ENCODE measurements around the gene HDAC9.
"Not testable (repeated sequence)": the region's sequence is repeated elsewhere in the genome, so short reads cannot be mapped to it uniquely, and the experiment has no call there.

Gene HDAC9

DNA sequence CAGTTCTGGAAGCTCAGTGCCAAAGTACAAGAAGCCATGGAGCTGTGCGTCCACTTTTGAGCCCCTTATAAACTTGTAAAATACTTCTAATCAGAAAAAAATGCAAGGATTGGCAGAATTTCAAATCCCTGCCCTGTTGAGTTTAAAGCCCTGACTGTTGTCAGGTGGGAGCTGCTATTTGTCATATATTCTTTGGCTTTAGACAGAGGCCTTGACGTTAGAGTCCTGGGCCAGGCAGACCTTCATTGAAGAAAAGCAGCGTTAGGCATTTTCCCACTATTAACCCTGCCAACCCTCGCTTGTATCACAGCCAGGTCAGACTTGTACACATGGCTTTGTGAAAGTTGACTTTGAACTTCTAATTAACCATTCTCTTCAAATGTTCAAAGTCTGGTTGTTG is 466.5 kb downstream of the HDAC9 start:
- H3K4me3 ChIP-seq (ENCODE audit: low read depth, low read length): no peak overlapping the region
- no peak for DNase-seq (ENCODE audit: low read depth)

DNA sequence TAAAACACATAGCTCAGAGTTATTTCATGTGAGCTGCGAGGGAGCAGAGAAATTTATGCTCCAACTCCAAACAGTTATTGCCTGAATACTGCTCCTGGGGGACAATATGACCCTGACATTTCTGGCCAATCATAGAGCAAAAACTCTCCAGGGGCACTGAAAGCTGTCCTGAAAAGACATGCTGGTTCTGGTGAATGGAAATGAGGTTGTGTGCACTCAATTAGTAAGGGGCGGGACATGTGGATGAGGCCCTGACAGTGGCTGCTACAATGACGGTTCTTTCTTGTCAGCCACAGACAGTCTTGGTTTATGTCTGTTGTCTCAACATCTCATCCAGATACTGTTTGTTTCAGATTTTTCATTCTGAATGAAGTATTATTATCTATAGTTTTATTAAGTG is 470.1 kb downstream of the HDAC9 start:
- DNase-seq (ENCODE audit: low read depth): no peak
- H3K4me3 ChIP-seq (ENCODE audit: low read depth, low read length): no peak overlapping the region

DNA sequence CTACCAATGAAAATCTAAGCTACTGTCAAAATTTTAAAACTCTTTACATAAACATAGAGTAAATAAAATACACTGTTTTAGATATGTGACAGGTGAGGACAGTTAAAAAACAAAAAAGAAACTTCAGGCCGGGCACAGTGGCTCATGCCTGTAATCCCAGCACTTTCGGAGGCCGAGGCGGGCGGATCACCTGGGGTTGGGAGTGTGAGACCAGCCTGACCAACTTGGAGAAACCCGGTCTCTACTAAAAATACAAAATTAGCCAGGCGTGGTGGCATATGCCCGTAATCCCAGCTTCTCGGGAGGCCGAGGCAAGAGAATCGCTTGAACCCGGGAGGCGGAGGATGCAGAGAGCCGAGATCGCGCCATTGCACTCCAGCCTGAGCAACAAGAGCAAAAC is 472.2 kb downstream of the HDAC9 start:
- not testable (repeated sequence) for DNase-seq (ENCODE audit: low read depth); H3K4me3 ChIP-seq (ENCODE audit: low read depth, low read length)

DNA sequence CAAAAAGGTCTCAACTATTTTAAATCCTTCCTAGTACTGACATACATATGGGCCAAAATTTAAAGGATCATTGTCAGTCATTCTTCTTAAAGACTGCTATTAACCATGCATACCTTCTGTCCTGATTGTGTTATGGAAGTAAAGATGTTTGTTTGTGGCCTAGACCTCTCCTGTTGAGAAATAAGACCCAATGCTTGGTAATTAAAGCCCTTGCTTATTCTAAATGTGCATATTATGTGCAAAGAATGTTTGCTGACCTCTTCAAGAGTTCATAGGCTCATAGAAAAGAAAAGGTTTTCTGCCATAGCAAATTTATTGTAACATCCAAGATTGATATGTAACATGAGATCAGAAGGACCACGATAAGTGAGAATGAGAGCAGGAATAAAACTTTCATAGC is 476.3 kb downstream of the HDAC9 start:
- no peak overlapping the region for H3K4me3 ChIP-seq (ENCODE audit: low read depth, low read length)
- DNase-seq (ENCODE audit: low read depth): no peak

GRCh38 chr7:18974803-18975202 is 479.3 kb downstream of the HDAC9 start:
- no peak for DNase-seq (ENCODE audit: low read depth)
- no peak overlapping the region for H3K4me3 ChIP-seq (ENCODE audit: low read depth, low read length)

GRCh38 chr7:18975276-18975675 is 479.7 kb downstream of the HDAC9 start:
- no peak overlapping the region for H3K4me3 ChIP-seq (ENCODE audit: low read depth, low read length)
- DNase-seq (ENCODE audit: low read depth): no peak

DNA sequence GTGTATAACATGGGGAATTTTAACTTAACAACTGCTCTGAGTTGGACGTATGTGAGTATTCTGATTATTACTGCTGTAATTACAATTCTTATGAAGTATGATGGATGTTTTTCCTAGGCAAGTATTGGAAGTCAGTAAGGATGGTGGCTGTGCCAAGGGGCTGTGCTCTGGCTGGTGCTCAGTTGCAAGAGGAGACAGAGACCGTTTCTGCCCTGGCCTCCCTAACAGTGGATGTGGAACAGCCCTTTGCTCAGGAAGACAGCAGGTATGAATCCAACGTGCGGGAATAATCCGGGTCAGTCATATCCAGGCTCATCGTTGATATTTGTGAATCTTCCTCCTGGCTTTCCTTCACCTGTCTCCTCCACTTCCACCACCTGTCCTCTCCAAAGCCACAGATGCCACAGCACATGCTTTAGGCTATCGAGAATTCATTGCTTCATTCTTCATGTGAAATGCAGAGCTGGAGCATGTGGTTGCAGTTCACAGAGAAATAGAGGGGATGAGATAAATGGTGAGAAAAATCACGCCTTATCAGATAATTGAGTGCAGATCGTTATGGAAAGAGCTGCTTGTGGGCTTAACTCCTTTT is 480.2 kb downstream of the HDAC9 start:
- H3K4me3 ChIP-seq (ENCODE audit: low read depth, low read length): no peak overlapping the region
- no peak for DNase-seq (ENCODE audit: low read depth)

GRCh38 chr7:18976715-18977471 is 481.3 kb downstream of the HDAC9 start:
- DNase-seq (ENCODE audit: low read depth): no peak
- H3K4me3 ChIP-seq (ENCODE audit: low read depth, low read length): no peak overlapping the region

- DNase-seq (ENCODE audit: low read depth): peak; percentile 83
- peak overlapping the region; percentile 4 for H3K4me3 ChIP-seq (ENCODE audit: low read depth, low read length)
Measured at GRCh38 chr7:18978108-18978495, 482.6 kb downstream of the HDAC9 start.

DNA sequence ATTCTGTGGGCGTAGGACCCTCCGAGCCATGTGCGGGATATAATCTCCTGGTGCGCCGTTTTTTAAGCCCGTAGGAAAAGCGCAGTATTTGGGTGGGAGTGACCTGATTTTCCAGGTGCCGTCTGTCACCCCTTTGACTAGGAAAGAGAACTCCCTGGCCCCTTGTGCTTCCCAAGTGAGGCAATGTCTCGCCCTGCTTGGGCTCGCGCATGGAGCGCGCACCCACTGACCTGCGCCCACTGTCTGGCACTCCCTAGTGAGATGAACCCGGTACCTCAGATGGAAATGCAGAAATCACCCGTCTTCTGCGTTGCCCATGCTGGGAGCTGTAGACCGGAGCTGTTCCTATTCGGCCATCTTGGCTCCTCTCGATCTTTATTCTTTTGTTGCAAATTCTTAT is 495.2 kb downstream of the HDAC9 start:
- not testable (repeated sequence) for H3K4me3 ChIP-seq (ENCODE audit: low read depth, low read length); DNase-seq (ENCODE audit: low read depth)

DNA sequence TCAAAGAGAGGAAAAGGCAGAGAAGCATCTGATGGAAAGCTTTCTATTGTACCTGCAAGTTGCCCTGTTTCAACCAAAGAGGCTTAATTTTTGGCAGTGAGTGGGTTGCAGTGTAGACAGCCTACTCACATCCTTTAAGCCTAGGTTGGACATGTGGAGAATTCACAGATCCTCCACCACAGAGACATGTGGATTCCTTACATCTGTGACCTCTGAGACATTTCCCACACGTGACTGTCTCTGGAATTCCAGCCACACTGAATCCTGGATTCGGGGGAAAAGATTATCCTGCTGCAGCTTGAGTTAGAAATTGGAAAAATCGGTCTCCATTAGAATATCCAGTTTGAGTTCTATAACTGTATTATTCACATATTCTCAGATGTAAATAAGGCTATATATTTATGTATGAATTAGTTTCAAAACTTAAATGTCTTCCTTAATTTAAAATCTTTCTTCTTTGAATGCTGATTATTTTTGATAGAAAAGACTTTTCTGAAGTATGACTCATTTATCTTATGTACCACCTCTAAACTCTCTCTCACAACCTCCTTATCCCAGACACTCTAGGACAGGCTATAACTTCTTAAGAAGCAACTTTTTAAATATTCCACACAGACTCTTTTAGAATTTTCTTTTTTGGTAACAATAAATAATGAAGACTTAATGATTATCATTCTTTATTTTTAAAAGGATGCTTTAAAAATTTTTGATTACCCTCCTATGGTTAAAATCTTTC is 498.6 kb downstream of the HDAC9 start:
- DNase-seq (ENCODE audit: low read depth): no peak
- H3K4me3 ChIP-seq (ENCODE audit: low read depth, low read length): no peak overlapping the region

GRCh38 chr7:18995270-18995671 is 499.7 kb downstream of the HDAC9 start:
- no peak overlapping the region for H3K4me3 ChIP-seq (ENCODE audit: low read depth, low read length)
- DNase-seq (ENCODE audit: low read depth): no peak

DNA sequence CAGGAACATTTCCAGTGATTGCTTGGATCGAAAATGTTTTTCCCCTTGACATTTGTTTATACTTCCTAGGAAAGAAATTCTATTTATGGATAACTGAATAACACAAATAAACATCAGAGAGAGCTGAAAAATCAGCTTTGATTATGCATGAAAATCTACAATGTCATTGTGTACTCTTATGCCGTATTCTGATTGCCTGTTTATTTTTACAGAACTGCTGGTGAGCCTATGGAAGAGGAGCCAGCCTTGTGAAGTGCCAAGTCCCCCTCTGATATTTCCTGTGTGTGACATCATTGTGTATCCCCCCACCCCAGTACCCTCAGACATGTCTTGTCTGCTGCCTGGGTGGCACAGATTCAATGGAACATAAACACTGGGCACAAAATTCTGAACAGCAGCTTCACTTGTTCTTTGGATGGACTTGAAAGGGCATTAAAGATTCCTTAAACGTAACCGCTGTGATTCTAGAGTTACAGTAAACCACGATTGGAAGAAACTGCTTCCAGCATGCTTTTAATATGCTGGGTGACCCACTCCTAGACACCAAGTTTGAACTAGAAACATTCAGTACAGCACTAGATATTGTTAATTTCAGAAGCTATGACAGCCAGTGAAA is 500.4 kb downstream of the HDAC9 start:
- no peak for DNase-seq (ENCODE audit: low read depth)
- no peak overlapping the region for H3K4me3 ChIP-seq (ENCODE audit: low read depth, low read length)

GRCh38 chr7:18996583-18996982 is 501.0 kb downstream of the HDAC9 start:
- no peak for DNase-seq (ENCODE audit: low read depth)
- no peak overlapping the region for H3K4me3 ChIP-seq (ENCODE audit: low read depth, low read length)

DNA sequence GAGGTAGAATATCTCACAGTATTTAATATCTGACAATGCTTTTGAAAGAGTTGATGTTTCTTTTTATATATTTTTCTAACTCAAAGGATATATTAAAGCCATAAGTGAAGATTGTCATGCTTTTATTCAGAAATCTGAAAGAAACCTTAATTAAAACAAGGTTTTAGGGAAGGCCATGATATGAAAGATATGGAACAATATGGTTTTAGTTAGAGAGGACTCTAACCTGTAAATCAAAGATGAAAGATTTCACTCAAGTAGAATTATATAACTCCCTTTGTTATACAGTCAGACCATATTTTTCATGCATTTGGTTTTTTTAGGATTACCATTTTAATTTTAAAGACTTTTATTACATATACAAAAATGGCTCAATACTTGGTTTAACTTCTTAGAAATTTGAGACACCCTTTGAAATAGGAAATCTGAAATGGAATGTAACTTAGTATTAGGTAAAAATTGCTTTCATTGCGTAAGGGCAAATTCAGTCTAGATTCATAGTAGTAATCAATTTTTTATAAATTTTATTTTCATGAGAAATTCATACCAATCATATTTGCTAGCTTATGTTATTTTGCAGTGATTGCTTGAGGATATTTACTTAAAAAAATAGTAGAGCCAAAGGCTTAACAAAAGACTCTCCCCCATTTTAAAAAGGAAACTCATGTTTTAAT is 502.1 kb downstream of the HDAC9 start:
- H3K4me3 ChIP-seq (ENCODE audit: low read depth, low read length): no peak overlapping the region
- no peak for DNase-seq (ENCODE audit: low read depth)

DNA sequence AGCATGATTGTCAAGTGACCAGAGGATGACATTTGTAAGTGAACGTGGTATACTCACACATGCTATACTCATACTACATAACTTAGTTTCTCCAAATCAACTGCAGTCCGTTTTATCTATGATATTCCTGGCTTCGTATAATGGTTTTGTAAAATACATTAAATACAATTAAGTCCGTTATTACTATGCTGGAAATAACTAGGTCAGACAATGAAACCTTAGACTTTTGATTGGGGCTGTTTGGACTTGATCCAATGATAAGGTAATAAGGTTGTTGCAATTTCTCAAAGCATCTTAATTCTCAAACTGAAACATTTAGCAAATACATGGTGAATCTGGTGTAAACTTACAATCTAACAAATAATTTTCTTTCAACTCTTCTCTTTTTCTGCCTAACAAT is 504.9 kb downstream of the HDAC9 start:
- no peak overlapping the region for H3K4me3 ChIP-seq (ENCODE audit: low read depth, low read length)

DNA sequence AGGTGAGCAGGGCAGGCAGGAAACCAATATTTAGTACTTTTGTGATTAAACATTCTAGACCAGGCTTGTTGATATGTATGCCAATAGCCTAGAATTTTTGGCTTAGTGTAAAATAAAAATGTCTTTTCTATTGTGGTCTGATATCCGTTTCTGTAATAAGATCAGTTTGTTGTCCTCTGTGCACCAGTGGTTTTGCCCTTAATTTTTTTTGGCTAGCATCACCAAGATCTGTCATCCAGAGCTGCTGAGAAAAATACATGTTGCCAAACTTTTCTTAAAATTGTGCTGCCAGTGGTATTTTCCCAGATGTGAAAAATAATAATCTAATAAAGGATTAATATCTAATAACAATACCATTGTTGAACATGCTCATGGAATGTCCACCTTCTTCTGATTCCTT is 506.3 kb downstream of the HDAC9 start:
- H3K4me3 ChIP-seq (ENCODE audit: low read depth, low read length): no peak overlapping the region

More for the DNA sequence above, 504.9 kb downstream of the HDAC9 start:
- no peak for DNase-seq (ENCODE audit: low read depth)

DNA sequence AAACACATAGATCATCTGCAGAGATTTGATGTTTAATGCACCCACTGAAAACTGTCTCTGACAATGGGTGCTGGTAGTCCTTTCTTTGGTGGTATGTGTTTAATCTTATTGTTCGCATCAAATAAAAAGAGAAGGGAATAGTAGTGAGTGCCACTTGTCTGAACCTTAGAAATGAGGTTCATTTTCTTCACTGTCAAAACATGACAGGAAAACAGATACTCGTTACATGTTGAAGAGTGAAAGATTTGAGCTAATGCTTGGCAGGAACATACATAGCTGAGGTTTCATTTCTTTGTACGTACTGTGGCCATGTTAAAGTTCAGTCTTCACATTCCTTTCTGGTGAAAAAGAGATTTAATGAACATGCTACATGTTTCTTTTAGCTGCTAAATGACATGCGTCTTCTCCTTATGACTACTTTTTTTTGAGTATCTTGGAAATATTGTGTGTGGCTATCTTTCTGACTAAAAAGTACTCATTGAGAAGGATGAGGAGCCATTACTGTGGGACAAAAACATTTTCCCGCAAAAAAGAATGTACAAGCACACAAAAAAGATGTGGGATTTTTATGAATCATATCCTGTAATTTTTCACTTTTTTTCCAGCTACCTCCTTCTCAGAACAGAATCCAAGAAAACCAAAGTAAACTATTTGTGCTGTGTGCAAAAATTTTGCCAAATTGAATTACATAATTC is 513.8 kb downstream of the HDAC9 start:
- no peak overlapping the region for H3K4me3 ChIP-seq (ENCODE audit: low read depth, low read length)

More for the DNA sequence above, 506.3 kb downstream of the HDAC9 start:
- no peak for DNase-seq (ENCODE audit: low read depth)

DNA sequence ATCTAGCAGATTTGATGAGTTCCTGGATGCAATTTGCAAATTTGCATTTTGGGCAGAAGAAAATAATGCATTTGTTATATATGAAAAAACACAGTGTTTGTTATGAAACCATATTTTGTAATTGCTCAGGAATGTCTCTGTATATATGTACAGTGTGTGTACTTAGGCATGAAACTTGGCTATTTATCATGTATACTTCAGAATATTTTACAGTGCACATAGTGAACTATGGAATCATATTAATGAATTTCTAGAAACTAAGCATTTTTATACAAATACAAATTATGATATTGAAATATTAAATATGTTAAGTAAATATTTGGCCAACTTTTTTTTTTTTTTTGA is 514.4 kb downstream of the HDAC9 start:
- DNase-seq (ENCODE audit: low read depth): no peak

More for the DNA sequence above, 513.8 kb downstream of the HDAC9 start:
- DNase-seq (ENCODE audit: low read depth): no peak

More for the DNA sequence above, 514.4 kb downstream of the HDAC9 start:
- no peak overlapping the region for H3K4me3 ChIP-seq (ENCODE audit: low read depth, low read length)

Data from skeletal muscle cell (primary cell).